ENCODE data around the gene PTCD2.

PTCD2 gene, protein sequence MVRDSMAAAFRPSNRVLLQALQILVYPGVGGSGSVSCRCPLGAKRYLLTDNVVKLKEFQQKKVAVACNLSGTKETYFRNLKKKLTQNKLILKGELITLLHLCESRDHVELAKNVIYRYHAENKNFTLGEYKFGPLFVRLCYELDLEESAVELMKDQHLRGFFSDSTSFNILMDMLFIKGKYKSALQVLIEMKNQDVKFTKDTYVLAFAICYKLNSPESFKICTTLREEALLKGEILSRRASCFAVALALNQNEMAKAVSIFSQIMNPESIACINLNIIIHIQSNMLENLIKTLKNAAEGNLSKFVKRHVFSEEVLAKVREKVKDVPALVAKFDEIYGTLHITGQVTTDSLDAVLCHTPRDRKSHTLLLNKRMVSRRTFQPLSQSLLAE

DNA sequence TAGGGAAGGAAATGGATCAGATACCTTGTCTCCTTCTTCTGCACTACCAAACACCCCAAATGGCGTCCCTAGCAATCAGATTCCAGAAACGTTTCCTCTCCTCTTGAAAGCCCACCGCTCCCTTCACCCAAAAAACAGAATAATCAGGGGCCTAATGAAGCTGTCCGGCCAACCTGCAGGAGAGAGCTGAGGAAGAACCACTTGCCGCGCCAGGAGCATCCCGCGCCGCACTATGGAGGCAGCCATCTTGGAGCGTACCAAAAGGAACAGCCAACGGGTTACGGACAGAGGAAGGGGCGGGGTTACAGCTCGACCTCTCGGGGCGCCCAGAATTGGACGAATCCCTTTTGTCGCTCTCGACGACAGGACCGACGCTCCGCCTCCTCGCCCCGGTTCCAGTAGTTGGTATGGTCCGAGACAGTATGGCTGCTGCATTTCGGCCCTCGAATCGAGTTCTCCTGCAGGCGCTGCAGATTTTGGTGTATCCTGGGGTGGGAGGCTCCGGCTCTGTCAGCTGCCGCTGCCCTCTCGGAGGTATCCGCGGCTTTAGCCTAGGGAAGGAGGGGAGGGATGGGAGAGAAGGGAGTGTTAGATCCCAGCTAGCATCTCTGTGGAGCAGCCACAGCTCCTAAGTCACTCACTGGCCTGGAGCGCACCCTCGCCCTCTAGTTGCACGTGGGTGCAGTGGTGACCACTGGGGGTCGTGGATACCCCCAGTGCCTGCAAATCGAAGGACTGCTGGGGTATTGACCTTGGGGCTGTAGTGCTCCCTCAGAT is at the start of gene PTCD2, which contains the start of gene MRPS27:
Gene PTCD2 (plus strand): TSS at position 398 of the 777 bp plus-strand sequence. CDS start 10 bp downstream, at position 408.
Gene MRPS27 (minus strand): TSS at position 265 of the 777 bp plus-strand sequence. CDS start 19 bp downstream, at position 246.
- ChIA-PET POLR2A (interaction anchor here (0.7 to 2.8 kb wide), 15 partner anchors 9 to 537 kb away, joined by 3 to 25 read pairs (median 3); no protein-coding TSS in a partner anchor), CTCF (interaction anchor here (0.5 to 3.2 kb wide), 4 partner anchors 11 to 720 kb away, joined by 3 to 17 read pairs (median 4); no protein-coding TSS in a partner anchor)
- H3K36me3 ChIP-seq (ENCODE audit: control insufficient read depth in 2 of 2, insufficient read depth in 1 of 2, low read length in 2 of 2) = peaks cover 30% of the 10 kb centered on the region in 2 experiments
- H3K4me3 ChIP-seq (ENCODE audit: low read depth, low read length) = peak within 1 kb of the TSS; percentile 95
- H3K27ac ChIP-seq (ENCODE audit: extremely low read depth, low read depth, low read length) = peak within 1 kb of the TSS; percentile 77
- no peaks in the 10 kb centered on the region for H3K9me3 ChIP-seq (ENCODE audit: control insufficient read depth, insufficient read depth, low read depth, low read length)
- peaks cover under 1% of the 10 kb centered on the region; the same call in 1 of the 2 replicates for H3K4me1 ChIP-seq (ENCODE audit: control insufficient read depth, insufficient read depth, low read length)
- peak; percentile 21; the same call in 1 of the 2 replicates for TF ChIP-seq KLF10 (tag by site-specific recombination; IDR thresholded peaks at IDR 0.05)
- TF ChIP-seq ZNF335 (tag by site-specific recombination; conservative IDR thresholded peaks at IDR 0.05) = peak; percentile 89
- TF ChIP-seq, protein P1, sequence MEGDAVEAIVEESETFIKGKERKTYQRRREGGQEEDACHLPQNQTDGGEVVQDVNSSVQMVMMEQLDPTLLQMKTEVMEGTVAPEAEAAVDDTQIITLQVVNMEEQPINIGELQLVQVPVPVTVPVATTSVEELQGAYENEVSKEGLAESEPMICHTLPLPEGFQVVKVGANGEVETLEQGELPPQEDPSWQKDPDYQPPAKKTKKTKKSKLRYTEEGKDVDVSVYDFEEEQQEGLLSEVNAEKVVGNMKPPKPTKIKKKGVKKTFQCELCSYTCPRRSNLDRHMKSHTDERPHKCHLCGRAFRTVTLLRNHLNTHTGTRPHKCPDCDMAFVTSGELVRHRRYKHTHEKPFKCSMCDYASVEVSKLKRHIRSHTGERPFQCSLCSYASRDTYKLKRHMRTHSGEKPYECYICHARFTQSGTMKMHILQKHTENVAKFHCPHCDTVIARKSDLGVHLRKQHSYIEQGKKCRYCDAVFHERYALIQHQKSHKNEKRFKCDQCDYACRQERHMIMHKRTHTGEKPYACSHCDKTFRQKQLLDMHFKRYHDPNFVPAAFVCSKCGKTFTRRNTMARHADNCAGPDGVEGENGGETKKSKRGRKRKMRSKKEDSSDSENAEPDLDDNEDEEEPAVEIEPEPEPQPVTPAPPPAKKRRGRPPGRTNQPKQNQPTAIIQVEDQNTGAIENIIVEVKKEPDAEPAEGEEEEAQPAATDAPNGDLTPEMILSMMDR (tag by site-specific recombination; IDR thresholded peaks at IDR 0.05) = peak; percentile 89
- TF ChIP-seq ZIC2 (tag by site-specific recombination; IDR thresholded peaks at IDR 0.05) = peak; percentile 34; the same call in 1 of the 2 replicates
- no peak for TF ChIP-seq ZNF266 (tag by site-specific recombination; IDR thresholded peaks at IDR 0.05; ENCODE audit: low read depth)
- TF ChIP-seq GLIS1 (tag by site-specific recombination; IDR thresholded peaks at IDR 0.05) = peak; percentile 62
- TF ChIP-seq ZXDB (tag by site-specific recombination; IDR thresholded peaks at IDR 0.05) = peak; percentile 60; the same call in 1 of the 2 replicates
- TF ChIP-seq SP3 (tag by site-specific recombination; IDR thresholded peaks at IDR 0.05) = peak; percentile 97
- 0 out of 2 replicates have a peak, but pooled peaks have one; percentile 7 for TF ChIP-seq ZBTB8A (tag by site-specific recombination; IDR thresholded peaks at IDR 0.05)
- TF ChIP-seq KLF17 (tag by site-specific recombination; IDR thresholded peaks at IDR 0.05) = peak; percentile 21; the same call in 1 of the 2 replicates
- TF ChIP-seq BCL11A (tag by site-specific recombination; IDR thresholded peaks at IDR 0.05; ENCODE audit: low read depth) = no peak
- TF ChIP-seq ZFHX2 (tag by site-specific recombination; conservative IDR thresholded peaks at IDR 0.05) = 0 out of 2 replicates have a peak, but pooled peaks have one; percentile 26
- peak; percentile 44 for TF ChIP-seq ZNF660 (tag by site-specific recombination; IDR thresholded peaks at IDR 0.05)
- TF ChIP-seq ZFP69B (tag by site-specific recombination; IDR thresholded peaks at IDR 0.05) = no peak; the same call in 1 of the 2 replicates
- TF ChIP-seq, protein P2, sequence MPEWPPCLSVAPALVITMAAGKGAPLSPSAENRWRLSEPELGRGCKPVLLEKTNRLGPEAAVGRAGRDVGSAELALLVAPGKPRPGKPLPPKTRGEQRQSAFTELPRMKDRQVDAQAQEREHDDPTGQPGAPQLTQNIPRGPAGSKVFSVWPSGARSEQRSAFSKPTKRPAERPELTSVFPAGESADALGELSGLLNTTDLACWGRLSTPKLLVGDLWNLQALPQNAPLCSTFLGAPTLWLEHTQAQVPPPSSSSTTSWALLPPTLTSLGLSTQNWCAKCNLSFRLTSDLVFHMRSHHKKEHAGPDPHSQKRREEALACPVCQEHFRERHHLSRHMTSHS (tag by site-specific recombination; IDR thresholded peaks at IDR 0.05) = no peak
- TF ChIP-seq SCRT2 (tag by site-specific recombination; IDR thresholded peaks at IDR 0.05) = peak; percentile 8; the same call in 1 of the 2 replicates
- TF ChIP-seq OSR2 (tag by site-specific recombination; IDR thresholded peaks at IDR 0.05) = no peak
- peak; percentile 8; the same call in 1 of the 2 replicates for TF ChIP-seq ZBTB11 (tag by site-specific recombination; conservative IDR thresholded peaks at IDR 0.05; ENCODE audit: low read depth)
- TF ChIP-seq ZNF24 (tag by site-specific recombination; IDR thresholded peaks at IDR 0.05) = 0 out of 2 replicates have a peak, but pooled peaks have one; percentile 68
- 0 out of 2 replicates have a peak, but pooled peaks have one; percentile 15 for TF ChIP-seq ZBTB7A (tag by site-specific recombination; IDR thresholded peaks at IDR 0.05; ENCODE audit: low read depth)
- TF ChIP-seq ZNF362 (tag by site-specific recombination; IDR thresholded peaks at IDR 0.05) = no peak
- peak; percentile 69; the same call in 1 of the 2 replicates for TF ChIP-seq ZNF76 (tag by site-specific recombination; IDR thresholded peaks at IDR 0.05; ENCODE audit: borderline replicate concordance, low read depth)
- TF ChIP-seq ZNF398 (tag by site-specific recombination; IDR thresholded peaks at IDR 0.05) = no peak
- no peak for TF ChIP-seq ZNF529 (tag by site-specific recombination; IDR thresholded peaks at IDR 0.05; ENCODE audit: insufficient replicate concordance)
- peak; percentile 99 for TF ChIP-seq ZBTB17 (tag by site-specific recombination; IDR thresholded peaks at IDR 0.05)

Data from HEK293 (cell line).